ENCODE data around the gene SLC22A5.
"Not testable (repeated sequence)": the region's sequence is repeated elsewhere in the genome, so short reads cannot be mapped to it uniquely, and the experiment has no call there.

SLC22A5 gene

GRCh38 chr5:132388244-132389050 is 18.9 kb downstream of the SLC22A5 start:
- DNase-seq (ENCODE audit: low read depth) = no peak

GRCh38 chr5:132389051-132389331 is 19.5 kb downstream of the SLC22A5 start:
- no peak for DNase-seq (ENCODE audit: low read depth)

- DNase-seq (ENCODE audit: low read depth) = no peak
These were observed 20.2 kb downstream of the SLC22A5 start for GRCh38 chr5:132389585-132390286.

- DNase-seq (ENCODE audit: low read depth) = no peak
These were observed 21.7 kb downstream of the SLC22A5 start for GRCh38 chr5:132391247-132391646.

GRCh38 chr5:132391870-132392269 is 22.4 kb downstream of the SLC22A5 start:
- DNase-seq (ENCODE audit: low read depth) = no peak

GRCh38 chr5:132392411-132392810 is 22.9 kb downstream of the SLC22A5 start:
- no peak for DNase-seq (ENCODE audit: low read depth)

- DNase-seq (ENCODE audit: low read depth) = no peak
These were observed 23.7 kb downstream of the SLC22A5 start for GRCh38 chr5:132392978-132393825.

- DNase-seq (ENCODE audit: low read depth) = no peak
These were observed 25.3 kb downstream of the SLC22A5 start for GRCh38 chr5:132394667-132395259.

GRCh38 chr5:132396589-132397031 is 27.1 kb downstream of the SLC22A5 start:
- DNase-seq (ENCODE audit: low read depth) = no peak

GRCh38 chr5:132397224-132397623 is 27.7 kb downstream of the SLC22A5 start:
- no peak for DNase-seq (ENCODE audit: low read depth)

GRCh38 chr5:132397936-132398675 is 28.6 kb downstream of the SLC22A5 start:
- not testable (repeated sequence) for DNase-seq (ENCODE audit: low read depth)

- DNase-seq (ENCODE audit: low read depth) = not testable (repeated sequence)
These were observed 34.5 kb downstream of the SLC22A5 start for GRCh38 chr5:132404041-132404440.

- DNase-seq (ENCODE audit: low read depth) = no peak
These were observed 36.1 kb downstream of the SLC22A5 start for GRCh38 chr5:132405646-132406045.

- no peak for DNase-seq (ENCODE audit: low read depth)
These were observed 36.8 kb downstream of the SLC22A5 start for GRCh38 chr5:132406144-132406783.

GRCh38 chr5:132407970-132408369 is 38.5 kb downstream of the SLC22A5 start:
- DNase-seq (ENCODE audit: low read depth) = no peak

GRCh38 chr5:132408456-132408855 is 38.9 kb downstream of the SLC22A5 start:
- no peak for DNase-seq (ENCODE audit: low read depth)

- no peak for DNase-seq (ENCODE audit: low read depth)
These were observed 39.5 kb downstream of the SLC22A5 start for GRCh38 chr5:132408965-132409364.

GRCh38 chr5:132410451-132411303 is 41.2 kb downstream of the SLC22A5 start:
- peak; percentile 76 for DNase-seq (ENCODE audit: low read depth)

GRCh38 chr5:132411304-132412013 is 41.9 kb downstream of the SLC22A5 start:
- DNase-seq (ENCODE audit: low read depth) = no peak

All from T follicular helper cell (primary cell).